ENCODE results near the gene COL25A1.

COL25A1 gene

DNA sequence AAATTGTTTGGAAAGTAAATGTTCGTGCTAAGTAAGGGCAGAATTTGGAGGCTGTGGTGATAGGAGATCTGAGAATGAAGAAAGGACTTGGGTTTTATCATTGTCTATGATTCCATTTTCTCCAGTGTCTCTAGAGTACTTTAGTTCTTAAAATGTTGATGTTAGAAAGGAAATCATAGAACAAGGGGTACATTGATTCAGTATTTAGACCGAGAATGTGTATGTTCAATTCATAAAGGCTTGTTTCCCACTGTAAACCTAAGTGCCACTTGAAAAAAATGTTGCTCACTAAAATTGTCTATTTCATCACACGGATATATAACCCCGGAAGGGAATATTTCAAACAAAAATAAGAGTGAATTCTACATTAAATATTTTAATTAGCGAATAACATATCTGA lies 380.3 kb downstream of the COL25A1 start:
- no peak for DNase-seq
- in situ Hi-C loops (cut with HindIII; ENCODE audit: low pct_ligation_motif_present, low pct_unique_long_range_greater_than_20kb, low sequenced_read_pairs), result no loop called here

DNA sequence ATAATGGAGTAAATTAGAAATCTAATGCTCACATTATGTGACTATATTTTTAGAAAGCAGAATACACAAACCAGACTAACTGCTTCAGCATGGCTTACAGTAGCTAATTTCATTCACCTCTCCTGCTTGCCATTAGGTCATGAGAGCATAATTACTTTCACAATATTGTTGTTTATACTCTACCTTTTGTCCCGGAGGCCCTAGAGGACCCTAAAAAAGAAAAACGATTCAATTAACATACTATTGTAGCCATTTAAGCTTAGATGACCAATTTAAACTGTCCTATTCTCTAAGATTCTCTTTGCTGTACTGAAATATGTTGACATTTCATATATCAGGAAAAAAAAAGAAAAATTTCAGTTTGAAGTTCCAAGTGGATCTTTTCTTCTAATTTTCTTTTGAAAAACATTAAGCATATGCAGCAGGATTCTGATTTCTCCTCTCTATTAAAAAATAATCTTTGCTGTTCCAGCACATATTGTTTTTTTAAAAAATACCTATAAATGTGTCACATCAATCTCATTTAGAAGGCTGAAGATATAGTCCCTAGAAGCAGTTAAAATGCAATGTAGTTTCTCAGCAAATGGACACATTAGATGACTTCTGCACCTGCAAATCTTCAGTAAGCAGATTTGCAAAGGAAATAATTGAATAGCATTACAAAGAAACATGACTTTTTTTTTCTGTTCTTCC lies 381.9 kb downstream of the COL25A1 start:
- DNase-seq, result no peak
- in situ Hi-C loops (cut with HindIII; ENCODE audit: low pct_ligation_motif_present, low pct_unique_long_range_greater_than_20kb, low sequenced_read_pairs), result no loop called here

DNA sequence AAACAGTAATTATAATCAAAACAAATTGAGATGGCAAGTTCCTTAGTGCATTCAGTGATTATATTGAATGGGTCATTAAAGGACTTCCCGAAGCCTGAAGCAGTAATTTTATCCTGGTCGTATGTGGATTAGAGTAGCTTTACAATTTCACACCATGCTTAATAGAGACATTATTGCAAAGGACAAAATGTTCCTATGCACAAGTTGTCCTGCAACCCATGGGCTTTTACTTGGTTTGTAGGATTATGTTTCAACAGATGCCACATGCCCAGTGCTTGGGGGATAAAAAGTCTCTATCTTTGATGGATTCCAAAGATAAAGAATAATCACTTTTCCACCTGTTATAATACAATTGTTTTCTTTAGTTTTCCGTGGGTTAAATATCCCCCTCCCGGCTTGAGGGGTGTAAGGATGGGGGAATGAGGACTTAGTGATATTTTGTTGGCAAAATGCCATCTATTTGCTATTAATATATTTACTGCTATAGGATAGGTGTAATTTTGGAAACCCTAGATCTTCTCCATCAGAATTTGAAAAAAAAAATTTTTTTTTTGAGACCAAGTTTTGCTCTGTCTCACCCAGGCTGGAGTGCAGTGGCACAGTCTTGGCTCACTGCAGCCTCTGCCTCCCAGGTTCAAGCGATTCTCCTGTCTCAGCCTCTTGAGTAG lies 383.1 kb downstream of the COL25A1 start:
- in situ Hi-C loops (cut with HindIII; ENCODE audit: low pct_ligation_motif_present, low pct_unique_long_range_greater_than_20kb, low sequenced_read_pairs), result no loop called here
- DNase-seq, result no peak

DNA sequence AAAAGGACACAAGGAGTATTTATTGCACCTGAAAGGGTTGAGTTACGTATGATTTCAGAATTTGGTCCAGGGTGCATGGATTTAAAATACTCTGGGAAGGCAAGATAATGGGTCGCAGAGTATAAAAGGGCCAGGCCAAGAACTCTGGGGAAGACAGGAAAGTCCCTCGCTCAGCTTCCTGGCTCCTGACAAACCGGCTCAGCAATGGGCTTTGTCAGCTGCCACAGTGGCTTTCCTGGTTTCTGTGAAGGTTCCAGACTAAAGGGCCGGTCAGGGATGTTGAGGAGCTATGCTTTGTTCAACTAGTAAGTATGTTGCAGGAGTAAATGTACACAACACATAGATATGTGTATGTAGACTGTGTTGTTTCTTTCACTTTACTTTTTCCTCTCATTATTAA lies 385.2 kb downstream of the COL25A1 start:
- DNase-seq, result no peak
- in situ Hi-C loops (cut with HindIII; ENCODE audit: low pct_ligation_motif_present, low pct_unique_long_range_greater_than_20kb, low sequenced_read_pairs), result no loop called here

GRCh38 chr4:108916638-108917037 lies 385.8 kb downstream of the COL25A1 start:
- no peak for DNase-seq
- in situ Hi-C loops (cut with HindIII; ENCODE audit: low pct_ligation_motif_present, low pct_unique_long_range_greater_than_20kb, low sequenced_read_pairs), result no loop called here

DNA sequence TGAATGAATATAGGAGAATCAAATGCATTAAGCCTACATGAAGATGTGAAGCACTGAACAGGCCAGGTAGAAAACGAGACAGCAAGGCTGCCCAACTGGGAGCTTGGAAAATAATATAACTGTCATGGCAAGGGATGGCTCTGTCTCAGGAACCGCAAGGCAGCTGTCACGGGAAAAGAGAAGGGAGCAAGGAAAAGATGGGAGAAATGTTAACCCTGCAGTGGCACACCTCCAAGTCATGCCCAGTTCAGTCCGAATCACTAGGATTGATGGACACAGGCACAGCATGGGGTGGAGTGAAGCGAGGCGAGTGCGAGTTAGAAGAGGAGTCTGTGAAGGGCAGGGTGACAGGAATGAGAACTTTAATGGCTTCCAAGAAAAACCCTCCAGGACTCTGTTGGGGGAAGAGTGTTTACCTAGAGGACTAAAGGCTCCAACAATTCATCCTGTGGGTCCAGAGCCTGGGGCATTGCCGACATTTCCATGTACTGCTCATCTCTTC lies 395.5 kb downstream of the COL25A1 start:
- no peak for DNase-seq
- in situ Hi-C loops (cut with HindIII; ENCODE audit: low pct_ligation_motif_present, low pct_unique_long_range_greater_than_20kb, low sequenced_read_pairs), result no loop called here

DNA sequence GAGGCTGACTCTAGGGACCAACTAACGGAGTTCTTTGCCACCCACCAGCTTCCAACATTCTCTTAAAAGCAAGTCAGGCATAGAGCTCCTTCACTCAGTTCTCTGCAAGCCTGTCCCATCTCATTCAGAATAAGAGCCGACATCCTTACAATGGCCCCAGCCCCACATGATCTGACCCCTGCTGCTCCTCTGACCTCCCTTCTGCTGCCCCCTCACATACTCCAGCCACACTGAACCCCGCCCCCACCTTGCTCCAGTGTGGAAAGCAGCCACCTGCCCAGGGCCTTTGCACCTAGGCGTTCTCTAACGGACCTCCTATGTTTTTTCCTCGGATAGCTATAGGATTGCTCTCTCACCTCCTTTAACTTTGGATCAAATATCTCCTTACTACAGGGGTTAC lies 396.5 kb downstream of the COL25A1 start:
- in situ Hi-C loops (cut with HindIII; ENCODE audit: low pct_ligation_motif_present, low pct_unique_long_range_greater_than_20kb, low sequenced_read_pairs), result no loop called here
- DNase-seq, result no peak

GRCh38 chr4:108903464-108904221 lies 398.8 kb downstream of the COL25A1 start:
- DNase-seq, result no peak
- in situ Hi-C loops (cut with HindIII; ENCODE audit: low pct_ligation_motif_present, low pct_unique_long_range_greater_than_20kb, low sequenced_read_pairs), result no loop called here

GRCh38 chr4:108902769-108903168 lies 399.7 kb downstream of the COL25A1 start:
- in situ Hi-C loops (cut with HindIII; ENCODE audit: low pct_ligation_motif_present, low pct_unique_long_range_greater_than_20kb, low sequenced_read_pairs), result no loop called here
- DNase-seq, result no peak

GRCh38 chr4:108901291-108901690 lies 401.2 kb downstream of the COL25A1 start:
- in situ Hi-C loops (cut with HindIII; ENCODE audit: low pct_ligation_motif_present, low pct_unique_long_range_greater_than_20kb, low sequenced_read_pairs), result no loop called here
- no peak for DNase-seq

GRCh38 chr4:108900018-108900580 lies 402.4 kb downstream of the COL25A1 start:
- no peak for DNase-seq
- in situ Hi-C loops (cut with HindIII; ENCODE audit: low pct_ligation_motif_present, low pct_unique_long_range_greater_than_20kb, low sequenced_read_pairs), result no loop called here

- in situ Hi-C loops (cut with HindIII; ENCODE audit: low pct_ligation_motif_present, low pct_unique_long_range_greater_than_20kb, low sequenced_read_pairs), result no loop called here
- DNase-seq, result no peak
These were observed 409.0 kb downstream of the COL25A1 start for GRCh38 chr4:108893468-108893867.

DNA sequence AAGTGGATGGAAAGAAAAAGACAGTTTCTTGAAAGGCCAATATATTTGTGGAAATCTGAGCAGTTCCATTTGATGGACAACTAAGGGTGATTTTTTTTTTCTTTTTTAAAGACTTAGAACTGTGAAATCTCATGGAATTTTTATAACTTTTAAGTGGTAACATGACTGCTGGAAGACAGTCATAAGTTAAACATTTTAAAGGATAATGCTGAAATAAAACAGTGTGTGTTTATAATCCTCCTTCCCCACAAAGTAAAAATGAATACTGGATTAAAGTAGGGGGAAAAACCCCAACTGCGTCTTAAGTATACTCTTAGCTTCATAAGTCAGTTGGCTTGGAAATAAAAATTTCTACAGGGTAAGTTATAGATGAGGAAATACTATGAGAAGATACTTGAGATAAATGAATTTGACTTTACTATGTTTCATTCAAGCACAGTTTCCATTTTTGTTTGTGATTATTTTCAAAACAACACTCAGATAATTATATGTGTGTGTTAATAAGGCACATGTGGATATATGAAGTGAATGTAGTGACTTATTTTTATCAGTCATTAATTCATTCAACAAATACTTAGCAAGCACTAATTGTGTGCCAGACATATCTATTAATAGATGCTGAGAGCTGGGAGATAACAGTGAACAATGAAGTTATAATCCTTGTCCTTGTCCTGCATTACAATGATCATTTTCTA lies 410.4 kb downstream of the COL25A1 start:
- no peak for DNase-seq
- in situ Hi-C loops (cut with HindIII; ENCODE audit: low pct_ligation_motif_present, low pct_unique_long_range_greater_than_20kb, low sequenced_read_pairs), result no loop called here

GRCh38 chr4:108890484-108890881 lies 412.0 kb downstream of the COL25A1 start:
- DNase-seq, result no peak
- in situ Hi-C loops (cut with HindIII; ENCODE audit: low pct_ligation_motif_present, low pct_unique_long_range_greater_than_20kb, low sequenced_read_pairs), result no loop called here

- in situ Hi-C loops (cut with HindIII; ENCODE audit: low pct_ligation_motif_present, low pct_unique_long_range_greater_than_20kb, low sequenced_read_pairs), result no loop called here
- no peak for DNase-seq
These were observed 412.6 kb downstream of the COL25A1 start for GRCh38 chr4:108889696-108890483.

DNA sequence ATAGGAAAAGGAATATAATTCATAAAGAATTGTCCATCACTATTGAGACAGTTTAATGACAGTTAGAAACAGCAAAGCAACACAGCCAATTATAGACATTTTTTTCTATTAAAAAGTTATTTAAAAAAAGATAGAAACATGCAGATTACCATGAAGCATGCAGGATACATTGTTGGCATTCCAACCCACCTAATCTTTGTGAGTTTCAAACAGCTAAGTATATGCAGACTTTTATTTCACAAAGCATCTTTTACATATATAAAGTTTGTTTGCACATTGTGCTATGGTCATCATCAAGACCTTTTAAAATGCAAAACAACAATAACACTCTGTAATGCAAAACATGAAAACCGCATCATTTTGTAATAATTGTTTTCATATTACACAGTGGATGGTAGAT lies 413.7 kb downstream of the COL25A1 start:
- in situ Hi-C loops (cut with HindIII; ENCODE audit: low pct_ligation_motif_present, low pct_unique_long_range_greater_than_20kb, low sequenced_read_pairs), result no loop called here
- no peak for DNase-seq

GRCh38 chr4:108887034-108887433 lies 415.4 kb downstream of the COL25A1 start:
- in situ Hi-C loops (cut with HindIII; ENCODE audit: low pct_ligation_motif_present, low pct_unique_long_range_greater_than_20kb, low sequenced_read_pairs), result no loop called here
- DNase-seq, result no peak

DNA sequence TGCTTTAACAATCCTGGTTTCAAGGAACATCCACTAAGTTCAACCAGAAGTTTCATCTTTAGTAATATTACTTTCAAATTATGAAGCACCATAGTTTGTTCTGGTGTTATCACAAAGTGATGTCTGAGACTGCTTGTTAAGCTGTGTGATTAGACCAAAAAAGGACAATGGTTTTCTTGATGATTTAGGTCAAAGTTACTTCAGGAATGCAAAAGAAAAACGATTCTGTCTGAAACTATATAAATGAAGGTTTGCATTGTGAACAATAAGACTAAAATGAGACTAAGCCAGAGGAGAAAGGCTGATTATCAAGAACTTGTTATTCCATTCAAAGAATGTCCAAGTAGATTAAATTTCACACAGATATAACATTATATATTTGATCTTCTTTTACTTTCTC lies 417.2 kb downstream of the COL25A1 start:
- in situ Hi-C loops (cut with HindIII; ENCODE audit: low pct_ligation_motif_present, low pct_unique_long_range_greater_than_20kb, low sequenced_read_pairs), result no loop called here
- DNase-seq, result no peak

Data from ACHN (cell line).